Posterior cingulate gyrus (tissue), 11 donors: Measurements from ENCODE around the gene COL11A2.
A peak's percentile ranks its signal among the peaks of the same experiment; 100 is the strongest.
"Not testable (repeated sequence)": the region's sequence is repeated elsewhere in the genome, so short reads cannot be mapped to it uniquely, and the experiment has no call there.

Source experiments
- DNase-seq, 10 donors: peaks; one replicate each; pipeline versions ENCODE4 v3.0.0 to v3.0.0-alpha.2; 2020 to 2021; ENCODE audit warnings: mixed read lengths in 3 of 10
- intact Hi-C: fragments of 100-400 bp; cut with DNase I; formaldehyde crosslinking; loops from one replicate; pipeline ENCODE4 v1.15.1; 2023

COL11A2 gene

DNA sequence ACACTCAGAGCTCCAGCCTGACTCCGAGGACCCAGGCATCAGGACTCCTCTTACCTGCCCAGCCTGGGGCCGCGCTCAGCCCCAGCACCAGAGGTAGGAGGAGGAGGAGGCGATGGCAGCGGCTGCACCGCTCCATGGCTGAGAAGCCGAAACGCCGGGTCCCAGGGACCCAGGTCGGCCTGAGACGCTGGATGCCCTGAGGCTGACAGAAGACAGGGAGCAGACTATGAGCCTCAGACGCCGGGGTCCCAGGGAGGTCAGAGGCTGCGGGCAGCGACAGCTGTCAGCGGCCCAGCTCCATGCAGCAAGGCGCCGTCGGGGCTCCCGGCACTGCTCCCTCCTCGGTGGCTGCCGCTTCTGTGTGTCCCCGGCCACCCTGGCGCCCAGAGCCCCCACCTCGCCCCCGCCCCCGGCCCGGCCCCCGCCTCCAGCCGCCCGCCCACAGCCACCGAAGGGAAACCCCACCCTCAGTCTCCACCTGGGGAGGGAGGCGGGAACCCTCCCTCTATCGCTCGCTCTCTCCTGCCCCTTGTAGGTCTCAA is at the start of gene COL11A2:
TSS of gene COL11A2 (minus strand) at position 363 of the 542 bp plus-strand sequence. CDS start at position 136, 227 bp downstream.
- DNase-seq: peak in 1 of 10 donors; percentile 79
- intact Hi-C loops: loop anchor here (10.0 kb wide), 1 partner anchor 53 kb away; no protein-coding TSS in a partner anchor

DNA sequence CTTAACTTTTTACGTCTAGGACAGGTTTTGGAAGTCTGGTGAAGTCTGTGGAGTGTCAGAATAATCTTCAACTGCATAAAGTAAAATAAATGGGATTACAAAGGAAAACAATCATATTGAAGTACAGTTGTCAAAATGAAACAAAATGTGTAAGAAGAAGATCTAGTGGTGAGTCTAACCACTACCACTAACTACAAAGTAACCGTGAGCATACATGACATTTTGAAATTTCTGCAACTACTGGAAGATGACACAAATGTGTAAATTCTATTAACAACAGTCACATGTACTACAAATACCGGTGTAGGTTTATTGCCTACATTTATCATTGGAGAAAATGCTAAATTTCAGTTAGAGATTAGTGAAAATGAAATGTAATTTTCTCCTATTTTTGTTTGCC is 49.7 kb upstream of the COL11A2 start:
- intact Hi-C loops: loop anchor here (10.0 kb wide), 1 partner anchor 47 kb away; the partner anchor contains the start of gene COL11A2
- no peak for DNase-seq

DNA sequence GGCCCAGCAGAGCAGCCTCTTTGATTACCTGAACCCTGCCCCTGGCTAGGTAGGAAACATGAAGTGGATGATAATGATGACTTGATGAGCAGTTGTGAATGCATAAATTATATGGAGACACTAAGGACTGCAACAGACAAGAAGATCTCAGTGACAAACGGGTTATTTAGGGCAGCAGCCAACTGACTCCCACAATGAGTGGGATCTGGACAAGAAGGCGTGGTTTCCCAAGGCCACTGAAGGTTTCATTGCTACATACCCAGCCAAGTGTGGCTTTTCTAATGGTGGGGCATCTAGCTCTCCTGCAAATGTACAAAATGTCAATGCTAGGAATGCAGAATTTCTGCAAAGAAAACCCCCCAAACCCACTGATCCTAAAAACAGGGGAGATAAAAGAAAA is 45.5 kb upstream of the COL11A2 start:
- no peak for DNase-seq
- intact Hi-C loops: no loop called here

DNA sequence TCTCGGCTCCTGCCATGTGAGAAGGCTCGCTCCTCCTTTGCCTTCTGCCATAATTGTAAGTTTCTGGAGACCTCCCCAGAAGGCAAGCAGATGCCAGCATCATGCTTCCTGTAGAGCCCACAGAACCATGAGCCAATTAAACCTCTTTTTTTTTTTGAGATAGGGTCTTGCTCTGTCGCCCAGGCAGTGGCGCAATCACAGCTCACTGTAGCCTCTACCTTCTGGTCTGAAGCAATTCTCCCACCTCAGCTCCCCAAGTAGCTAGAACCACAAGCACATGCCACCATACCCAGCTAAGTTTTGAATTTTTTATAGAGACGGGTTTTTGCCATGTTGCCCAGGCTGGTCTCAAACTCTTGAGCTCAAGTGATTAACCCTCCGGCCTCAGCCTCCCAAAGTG is 44.6 kb upstream of the COL11A2 start:
- intact Hi-C loops: no loop called here
- no peak for DNase-seq

DNA sequence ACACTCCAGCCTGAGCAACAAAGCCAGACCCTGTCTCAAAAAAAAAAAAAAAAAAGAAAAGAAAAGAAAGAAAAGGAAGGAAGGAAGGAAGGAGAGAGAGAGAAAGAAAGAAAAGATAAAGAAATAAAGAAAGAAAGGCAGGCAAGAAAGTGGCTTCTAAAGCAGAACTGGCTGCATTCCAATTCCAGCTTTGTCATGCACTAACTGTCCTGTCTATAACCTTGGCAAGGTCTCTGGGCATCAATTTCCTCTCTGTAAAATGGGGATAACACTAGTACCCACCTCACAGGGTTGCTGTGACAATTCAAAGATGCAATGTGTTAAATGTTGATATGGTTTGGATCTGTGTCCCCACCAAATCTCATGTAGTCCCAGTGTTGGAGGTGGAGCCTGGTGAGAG is 44.1 kb upstream of the COL11A2 start:
- intact Hi-C loops: no loop called here
- DNase-seq: no peak

DNA sequence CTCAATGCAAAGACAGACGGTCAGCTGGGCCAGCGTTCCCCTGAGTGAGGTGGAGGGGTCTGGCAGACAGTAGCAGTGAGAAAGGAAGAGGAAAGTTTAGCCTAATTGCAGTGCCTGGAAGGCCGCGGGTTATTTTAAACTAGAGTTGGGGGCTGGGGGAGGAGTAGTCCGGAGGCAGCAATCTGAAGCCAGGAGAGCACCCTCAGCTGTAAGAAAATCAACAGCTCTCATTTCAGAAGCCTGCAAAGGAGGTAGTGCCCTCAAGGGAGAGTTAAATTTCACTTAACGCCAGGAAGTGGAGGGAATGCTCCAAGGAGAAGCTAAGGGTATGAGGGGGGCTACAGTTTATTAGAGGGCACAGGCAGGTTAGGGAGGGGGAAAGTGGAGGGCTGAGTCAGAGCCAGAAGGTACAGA is 43.0 kb upstream of the COL11A2 start:
- no peak for DNase-seq
- intact Hi-C loops: no loop called here

DNA sequence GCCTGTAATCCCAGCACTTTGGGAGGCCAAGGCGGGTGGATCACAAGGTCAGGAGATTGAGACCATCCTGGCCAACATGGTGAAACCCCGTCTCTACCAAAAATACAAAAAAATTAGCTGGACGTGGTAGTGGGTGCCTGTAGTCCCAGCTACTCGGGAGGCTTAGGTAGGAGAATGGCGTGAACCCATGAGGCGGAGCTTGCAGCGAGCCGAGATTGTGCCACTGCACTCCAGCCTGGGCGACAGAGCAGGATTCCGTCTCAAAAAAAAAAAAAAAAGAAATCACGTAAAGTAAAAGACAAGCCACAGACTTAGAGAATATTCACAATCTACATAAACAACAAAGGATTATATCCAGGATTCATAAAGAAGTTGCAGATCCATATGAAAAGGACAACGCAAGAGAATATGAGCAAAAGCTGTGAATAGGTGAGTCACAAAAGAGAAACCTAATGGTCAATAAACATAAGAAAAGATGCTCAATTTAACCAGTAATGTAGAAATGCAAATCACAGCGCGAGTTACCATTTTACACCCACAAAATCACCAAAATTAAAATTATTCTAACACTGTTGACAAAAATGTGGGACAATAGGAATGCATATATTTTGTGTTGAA is 34.3 kb upstream of the COL11A2 start:
- intact Hi-C loops: not testable (repeated sequence)

DNA sequence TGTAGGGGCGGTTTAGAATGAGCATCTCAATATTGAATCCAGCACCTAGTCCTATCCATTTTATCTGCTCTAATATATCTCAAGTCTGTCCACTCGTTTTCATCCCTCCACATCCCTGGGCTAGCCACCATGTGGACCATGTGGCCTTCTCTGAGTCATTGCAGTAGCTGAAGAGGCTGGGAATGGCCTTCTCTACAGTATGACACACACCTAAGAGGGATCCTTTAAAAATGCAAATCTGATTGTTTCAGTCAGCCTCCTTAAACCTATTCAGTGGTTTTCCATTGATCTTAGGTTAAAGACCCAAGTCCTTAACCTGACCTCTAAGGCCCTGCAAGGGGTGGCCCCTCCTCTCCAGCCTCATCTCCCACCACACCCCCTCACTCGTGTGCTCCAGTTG is 25.4 kb upstream of the COL11A2 start:
- no peak for DNase-seq
- intact Hi-C loops: no loop called here

More for the DNA sequence above, 34.3 kb upstream of the COL11A2 start:
- not testable (repeated sequence) for DNase-seq

DNA sequence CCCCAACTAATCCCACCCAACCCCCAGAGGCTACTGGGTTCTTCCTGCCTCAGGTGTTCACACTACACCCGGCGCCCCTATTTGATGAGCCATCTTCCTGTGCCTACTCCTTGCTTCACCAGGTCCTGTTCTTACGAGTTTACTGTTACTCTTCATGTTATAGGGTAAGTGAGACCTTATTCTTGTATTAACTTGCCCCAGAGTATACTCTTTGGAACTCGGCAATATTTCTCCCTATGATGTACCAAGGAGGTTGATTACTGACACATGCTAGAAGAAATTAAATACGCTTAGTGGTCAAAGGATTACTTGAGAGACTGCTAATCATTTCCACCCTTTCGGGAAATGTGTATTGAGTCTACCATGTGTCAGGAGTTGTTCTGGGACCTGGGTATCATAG is 25.0 kb upstream of the COL11A2 start:
- intact Hi-C loops: no loop called here
- no peak for DNase-seq

DNA sequence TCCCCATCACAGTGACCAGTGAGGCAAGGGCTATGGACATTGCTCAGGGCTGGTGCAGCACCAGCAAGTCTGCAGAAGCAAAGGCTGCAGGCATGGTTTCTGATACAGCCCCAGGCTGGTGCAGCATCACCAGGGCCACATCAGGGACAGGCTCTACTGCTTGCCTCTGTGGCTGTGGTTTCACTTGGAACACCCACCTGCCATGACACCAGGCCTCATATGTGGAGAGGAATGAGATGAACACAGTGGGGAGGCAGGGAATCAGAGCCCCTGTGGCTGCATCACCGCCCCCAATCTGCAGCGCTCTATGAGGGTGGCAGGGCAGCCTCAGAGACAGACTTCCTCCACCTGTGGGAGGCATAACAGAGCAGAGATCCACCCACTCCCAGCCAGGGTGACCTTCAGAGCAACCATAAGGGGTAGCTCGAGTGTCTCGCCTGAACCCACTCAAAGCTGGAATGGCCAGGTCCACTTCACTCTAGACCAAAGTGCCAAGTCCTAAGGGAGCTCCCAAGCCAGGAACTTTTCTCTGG is 23.9 kb upstream of the COL11A2 start:
- DNase-seq: no peak
- intact Hi-C loops: no loop called here

DNA sequence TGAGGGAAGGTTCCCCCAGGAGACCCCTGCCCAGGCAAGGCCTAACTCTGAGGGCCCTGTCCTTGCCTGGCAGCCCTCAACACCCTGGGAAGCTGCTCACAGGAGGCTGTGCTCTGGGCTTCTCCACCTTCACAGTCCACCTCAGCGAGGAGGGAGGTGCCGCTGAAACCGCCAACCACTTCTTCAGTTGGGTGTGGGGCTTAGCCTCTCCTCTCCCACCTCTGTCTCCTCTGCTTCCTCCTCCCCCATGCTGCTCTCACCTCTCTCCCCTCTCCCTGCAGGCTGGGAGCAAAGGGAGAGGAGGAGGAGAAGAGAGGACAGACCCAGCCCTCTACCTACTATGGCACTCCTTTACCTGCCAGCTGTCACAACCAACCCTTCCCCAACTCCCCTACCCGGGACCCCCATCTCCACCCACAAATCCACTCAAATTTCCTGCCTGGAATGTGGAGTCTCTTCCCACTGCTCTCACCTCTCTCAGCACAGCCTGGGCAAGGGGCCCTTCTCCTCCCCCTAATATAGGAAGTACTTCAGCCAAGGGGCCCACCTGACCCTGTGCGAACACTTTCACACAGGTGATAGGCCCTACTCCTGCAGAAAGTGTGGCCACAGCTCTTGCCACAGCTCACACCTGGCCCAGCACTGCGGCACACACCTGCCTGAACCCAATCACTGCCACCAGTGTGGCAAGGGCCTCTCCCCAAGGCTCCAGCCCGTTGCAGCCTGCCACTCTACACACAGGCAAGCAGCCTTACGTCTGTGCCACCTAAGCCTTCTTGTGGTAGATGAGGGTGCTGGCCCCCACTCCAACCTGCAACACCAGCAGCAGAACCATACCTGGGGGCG is 23.2 kb upstream of the COL11A2 start:
- intact Hi-C loops: no loop called here
- DNase-seq: peak in 1 of 10 donors; percentile 52

DNA sequence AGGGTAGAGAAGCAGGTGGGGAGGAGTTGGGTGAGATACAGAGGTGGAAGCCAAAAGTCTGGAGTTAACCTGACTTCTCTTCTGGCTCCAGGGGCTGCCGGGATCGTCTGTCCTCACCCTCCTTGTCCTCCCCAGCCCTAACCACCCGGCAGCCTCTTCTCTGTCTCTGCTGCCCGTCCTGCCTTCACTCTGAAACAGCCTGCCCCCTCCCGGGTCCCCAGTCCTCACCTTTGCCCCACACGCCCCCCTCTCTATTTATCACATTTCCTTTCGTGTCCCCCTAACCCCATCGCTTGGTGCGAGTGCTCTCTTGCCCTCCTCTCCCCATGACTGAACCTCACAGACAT is 21.7 kb upstream of the COL11A2 start:
- intact Hi-C loops: loop anchor here (5.0 kb wide), 1 partner anchor 33 kb away; no protein-coding TSS in a partner anchor
- DNase-seq: peak in 1 of 10 donors; percentile 56

DNA sequence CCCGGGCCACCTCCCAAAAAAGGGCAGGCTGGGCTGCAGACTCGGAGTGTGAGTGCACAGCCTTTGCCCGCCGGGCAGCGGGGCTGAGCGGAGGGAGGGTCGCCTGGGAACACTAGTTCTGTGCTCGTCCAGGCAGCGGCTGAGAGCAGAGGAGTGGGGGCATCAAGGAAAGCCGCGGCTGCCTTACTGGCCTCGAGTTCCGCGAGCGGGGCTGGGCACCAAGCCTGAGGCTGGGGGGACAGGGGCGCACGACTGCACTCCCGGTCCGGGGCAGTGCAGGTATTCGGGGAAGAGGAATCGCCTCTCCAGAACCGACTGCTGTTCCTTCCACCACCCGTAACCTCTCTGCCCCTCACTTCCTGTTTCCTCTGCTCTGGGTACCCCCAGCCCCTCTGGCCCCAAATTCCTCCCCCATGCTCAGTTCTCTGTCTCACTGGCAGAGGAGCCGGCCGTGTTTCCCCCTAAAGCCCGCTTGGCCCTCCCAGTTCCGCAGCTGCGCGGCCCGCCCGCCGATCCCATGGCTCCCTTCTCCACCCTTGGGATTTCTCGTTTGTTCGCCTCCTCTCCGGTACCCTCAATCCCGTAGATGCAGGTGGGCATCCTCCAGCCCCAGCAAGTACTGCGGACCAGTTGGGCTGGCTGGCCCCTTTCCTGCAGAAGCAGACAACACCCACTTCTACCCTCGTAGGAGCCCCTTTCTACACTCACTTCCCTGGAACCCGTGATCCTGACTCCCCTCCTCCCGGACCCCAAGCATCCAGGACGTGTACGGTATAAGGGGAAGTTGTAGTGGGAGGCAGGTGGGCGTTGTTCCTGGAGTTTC is 21.1 kb upstream of the COL11A2 start:
- intact Hi-C loops: loop anchor here (5.0 kb wide), 1 partner anchor 34 kb away; no protein-coding TSS in a partner anchor
- DNase-seq: peak in 5 of 10 donors; percentile 41 to 91 (median 85)

DNA sequence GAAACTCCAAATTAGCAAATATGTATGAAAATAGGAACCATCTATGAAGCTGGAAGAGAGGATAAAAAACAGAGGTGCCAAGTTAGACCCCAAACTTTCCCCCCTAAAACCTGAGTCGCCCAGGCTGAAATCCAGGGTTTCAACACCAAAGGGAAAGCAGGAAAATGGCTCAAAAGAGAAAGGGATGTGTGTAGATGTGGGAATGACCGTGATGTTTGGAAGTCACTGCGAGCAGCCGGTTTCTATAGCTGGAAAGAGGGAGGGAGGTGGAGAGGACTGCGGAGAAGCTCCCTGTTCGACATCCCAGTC is 20.5 kb upstream of the COL11A2 start:
- DNase-seq: no peak
- intact Hi-C loops: loop anchor here (5.0 kb wide), 1 partner anchor 34 kb away; no protein-coding TSS in a partner anchor

DNA sequence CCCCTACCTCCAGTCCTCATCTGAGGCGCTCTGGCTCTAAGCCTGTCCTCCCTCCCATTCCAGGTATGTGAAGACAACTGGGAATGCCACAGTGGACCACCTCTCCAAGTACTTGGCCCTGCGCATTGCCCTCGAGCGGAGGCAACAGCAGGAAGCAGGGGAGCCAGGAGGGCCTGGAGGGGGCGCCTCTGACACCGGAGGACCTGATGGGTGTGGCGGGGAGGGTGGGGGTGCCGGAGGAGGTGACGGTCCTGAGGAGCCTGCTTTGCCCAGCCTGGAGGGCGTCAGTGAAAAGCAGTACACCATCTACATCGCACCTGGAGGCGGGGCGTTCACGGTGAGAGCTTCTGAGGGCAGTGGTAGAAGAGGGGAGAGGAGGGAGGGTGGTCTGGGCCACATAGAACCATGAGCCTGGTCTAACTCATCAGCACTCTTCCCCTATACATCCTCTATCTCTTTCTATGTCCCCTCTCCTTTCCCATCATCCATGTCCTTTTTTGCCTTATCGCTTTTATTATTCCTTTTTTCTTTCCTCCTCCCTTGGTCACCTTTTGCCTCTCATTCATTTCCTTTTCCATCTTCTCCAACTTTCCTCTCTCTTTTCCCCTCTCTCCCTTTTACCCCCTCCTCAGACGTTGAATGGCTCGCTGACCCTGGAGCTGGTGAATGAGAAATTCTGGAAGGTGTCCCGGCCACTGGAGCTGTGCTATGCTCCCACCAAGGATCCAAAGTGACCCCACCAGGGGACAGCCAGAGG is 19.6 kb upstream of the COL11A2 start:
- no peak for DNase-seq
- intact Hi-C loops: loop anchor here (5.0 kb wide), 1 partner anchor 35 kb away; no protein-coding TSS in a partner anchor

DNA sequence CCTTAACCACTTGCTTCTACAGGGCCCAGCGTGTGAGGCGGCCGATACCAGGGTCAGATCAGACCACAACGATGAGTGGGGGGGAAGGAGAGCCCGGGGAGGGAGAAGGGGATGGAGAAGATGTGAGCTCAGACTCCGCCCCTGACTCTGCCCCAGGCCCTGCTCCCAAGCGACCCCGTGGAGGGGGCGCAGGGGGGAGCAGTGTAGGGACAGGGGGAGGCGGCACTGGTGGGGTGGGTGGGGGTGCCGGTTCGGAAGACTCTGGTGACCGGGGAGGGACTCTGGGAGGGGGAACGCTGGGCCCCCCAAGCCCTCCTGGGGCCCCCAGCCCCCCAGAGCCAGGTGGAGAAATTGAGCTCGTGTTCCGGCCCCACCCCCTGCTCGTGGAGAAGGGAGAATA is 18.9 kb upstream of the COL11A2 start:
- DNase-seq: no peak
- intact Hi-C loops: loop anchor here (5.0 kb wide), 1 partner anchor 36 kb away; no protein-coding TSS in a partner anchor

DNA sequence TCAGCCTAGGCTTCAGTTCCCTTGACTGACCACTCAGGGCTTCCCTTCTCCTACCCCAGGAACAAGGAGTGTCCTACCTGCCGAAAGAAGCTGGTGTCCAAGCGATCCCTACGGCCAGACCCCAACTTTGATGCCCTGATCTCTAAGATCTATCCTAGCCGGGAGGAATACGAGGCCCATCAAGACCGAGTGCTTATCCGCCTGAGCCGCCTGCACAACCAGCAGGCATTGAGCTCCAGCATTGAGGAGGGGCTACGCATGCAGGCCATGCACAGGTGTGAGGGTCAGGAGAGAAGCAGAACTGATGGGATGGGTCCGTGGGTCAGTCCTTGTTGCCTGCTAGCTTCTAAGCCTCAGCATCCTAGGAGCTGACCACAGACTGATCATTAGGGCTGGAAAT is 17.6 kb upstream of the COL11A2 start:
- intact Hi-C loops: loop anchor here (5.0 kb wide), 1 partner anchor 37 kb away; no protein-coding TSS in a partner anchor
- DNase-seq: no peak

DNA sequence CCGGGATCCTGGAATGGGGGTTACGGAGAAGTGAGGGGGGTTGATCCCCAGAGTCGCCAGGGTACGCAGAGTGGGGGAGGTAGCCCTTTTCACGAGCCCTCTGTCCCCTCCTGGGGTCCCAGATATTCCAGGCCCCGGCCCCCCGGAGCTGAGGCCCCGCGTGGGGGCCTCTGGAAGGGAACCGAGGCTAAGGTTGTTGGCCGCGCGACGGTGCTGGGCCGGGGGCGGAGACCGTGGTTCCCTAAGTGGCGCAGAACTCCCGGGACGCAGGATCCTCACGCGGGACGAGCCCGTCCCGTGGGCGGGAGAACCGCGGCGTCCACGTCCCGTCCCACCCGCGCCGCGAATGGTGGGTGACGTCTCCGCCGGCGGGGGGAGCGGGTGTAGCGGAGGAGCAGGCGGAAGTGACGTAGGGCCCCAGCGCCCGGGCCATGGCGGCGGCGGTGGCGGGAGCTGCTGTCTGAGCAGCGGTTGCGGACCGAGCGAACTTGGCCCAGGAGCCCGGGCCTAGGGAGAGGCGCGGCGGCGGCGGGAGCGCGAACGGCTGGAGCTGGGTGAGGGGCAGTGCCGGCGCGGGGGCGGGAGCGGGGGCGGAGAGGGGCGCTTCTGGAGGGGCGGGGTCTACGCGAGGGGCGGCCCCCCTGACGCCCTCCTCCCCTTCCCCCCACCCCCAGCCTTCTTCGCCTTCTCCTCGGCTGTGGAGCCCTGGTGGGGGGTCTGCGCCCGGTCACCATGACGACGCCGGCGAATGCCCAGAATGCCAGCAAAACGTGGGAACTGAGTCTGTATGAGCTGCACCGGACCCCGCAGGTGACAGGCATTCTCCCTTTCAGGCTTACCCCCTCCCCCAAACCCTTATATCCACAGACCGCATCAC is 16.1 kb upstream of the COL11A2 start, which contains the start of gene RING1:
TSS of gene RING1 (plus strand) at position 410 of the 877 bp plus-strand sequence. CDS start at position 733, 323 bp downstream.
- peak; percentile 79 to 98 (median 90) for DNase-seq
- intact Hi-C loops: no loop called here
